Heart left ventricle (tissue), 16 donors: ENCODE measurements around the gene MYOCOS. TPM values are rescaled to one million over a fixed set of nuclear protein-coding genes. Genes with fewer than 3 reads are reported as not detected.
"Not testable (repeated sequence)": the region's sequence is repeated elsewhere in the genome, so short reads cannot be mapped to it uniquely, and the experiment has no call there.

Source experiments
- ATAC-seq, 4 donors: fragments of 200-7000 bp; cut with Tn5 transposase; one replicate each; pipeline ENCODE4 v1.9.1; 2020 to 2022; ENCODE audit warnings: moderate library complexity in 4 of 4, mild to moderate bottlenecking in 3 of 4, moderate number of reproducible peaks in 1 of 4
- DNase-seq, 5 donors: peaks; one replicate each; pipeline ENCODE4 v3.0.0-alpha.2; 2020
- H3K27ac ChIP-seq, 12 donors: fragments of 200-600 bp; sonication (generic) in 4 of 12; one replicate each; pipeline versions ENCODE4 v1.5.0 to v1.8.0; 2016 to 2022; ENCODE audit warnings: mild to moderate bottlenecking in 2 of 12
- H3K27me3 ChIP-seq, 9 donors: fragments of 200-600 bp; sonication (generic) in 2 of 9; one replicate each; pipeline versions ENCODE4 v1.5.1 to v1.8.0; 2016 to 2022; ENCODE audit warnings: mild to moderate bottlenecking in 3 of 9
- H3K36me3 ChIP-seq, 9 donors: fragments of 200-600 bp; sonication (generic) in 2 of 9; one replicate each; pipeline versions ENCODE4 v1.5.0 to v1.8.0; 2018 to 2022; ENCODE audit warnings: mild to moderate bottlenecking in 2 of 9
- H3K4me1 ChIP-seq, 12 donors: fragments of 200-600 bp; sonication (generic) in 4 of 12; one replicate each; pipeline versions ENCODE4 v1.5.0 to v1.8.0; 2016 to 2022; ENCODE audit warnings: mild to moderate bottlenecking in 3 of 12
- H3K4me3 ChIP-seq, 12 donors: fragments of 200-600 bp; sonication (generic) in 4 of 12; one replicate each; pipeline versions ENCODE4 v1.5.0 to v1.8.0; 2017 to 2022; ENCODE audit warnings: mild to moderate bottlenecking in 9 of 12, moderate library complexity in 4 of 12
- H3K9me3 ChIP-seq, 12 donors: fragments of 200-600 bp; sonication (generic) in 4 of 12; one replicate each; pipeline versions ENCODE4 v1.5.0 to v1.8.0; 2016 to 2022; ENCODE audit warnings: mild to moderate bottlenecking in 1 of 12
- CTCF ChIP-seq, 12 donors: fragments of 200-600 bp; sonication (generic) in 4 of 12; IDR thresholded peaks; one replicate each; pipeline versions ENCODE4 v1.5.0 to v1.8.0; 2018 to 2022; ENCODE audit warnings: antibody characterized with exemption in 12 of 12, mild to moderate bottlenecking in 5 of 12
- POLR2A ChIP-seq, 2 donors: fragments of 450-650 bp; IDR thresholded peaks; one replicate each; pipeline ENCODE4 v1.6.1; 2017; ENCODE audit warnings: antibody characterized with exemption in 2 of 2, mild to moderate bottlenecking in 2 of 2, moderate library complexity in 2 of 2
- WGBS, 4 donors: extraction: QIAGEN DNeasy Blood & Tissue Kit in 2 of 4; methylation state at CpG; one replicate each; pipeline versions ENCODE4 v1.1.5 to v1.1.7; 2013 to 2018; 5-methylcytosine and 5-hydroxymethylcytosine counted together
- intact Hi-C, 10 donors: fragments of 100-400 bp; cut with DNase I; formaldehyde crosslinking; loops; one replicate each; pipeline versions ENCODE4 v1.11.1 to v1.14.2; 2022
- polyA plus RNA-seq, 2 donors: library from polyadenylated mRNA; stranded (reverse); fragments of 200-250 nt; gene quantifications; one replicate each; pipeline ENCODE4 v1.2.3, GENCODE V29; 2013
- total RNA-seq, 9 donors: library from RNA; depleted of rRNA in 2 of 9; stranded (reverse); fragments of >200 nt in 2 of 9; fragmentation: NEBNext Ultra II Directional in 3 of 9; extraction: Animal tissue kit (Norgen Biotek cat#: 25700) in 3 of 9; gene quantifications; one replicate each; pipeline versions ENCODE4 v1.1.0 to v1.2.4, GENCODE V29; 2016 to 2023
- donor health status: ischemic (EF 13 %, LVEDD 7.1; RV severe dilation, severe dysfunction).
- donor health status: healthy with polysubstance abuse.
- donor health status: DM: no; HTN: yes; CAD: no.
- donor health status: DM: no; HTN: no; CAD: no.
- donor health status: ischemic (EF 25% LVEDD 6.9; RV normal size, moderate dysfunction).
- donor health status: ischemic (EF 25% LVEDD 5.7; RV mildly dilated, moderate dysfunction).
- donor health status: healthy.
- donor health status: DM: yes; HTN: yes; CAD: no.
- donor health status: ischemic (EF 35%, LVEDD 5.7; RV mildly dilated, moderate dysfunction).
- donor health status: nonischemic (EF 11% LVEDD 7.7; RV severe dilation, severe dysfunction).
- donor health status: DM: yes; HTN: yes; CAD: no.
- donor health status: PGD.
- donor health status: ischemic (EF 29% LVEDD 5.4; RV normal size, mild dysfunction).
- donor health status: nonischemic (EF 23%, LVEDD 6.1; RV moderate dilation, normal function).

MYOCOS gene
- total and polyA plus RNA-seq, 11 donors: not detected

DNA sequence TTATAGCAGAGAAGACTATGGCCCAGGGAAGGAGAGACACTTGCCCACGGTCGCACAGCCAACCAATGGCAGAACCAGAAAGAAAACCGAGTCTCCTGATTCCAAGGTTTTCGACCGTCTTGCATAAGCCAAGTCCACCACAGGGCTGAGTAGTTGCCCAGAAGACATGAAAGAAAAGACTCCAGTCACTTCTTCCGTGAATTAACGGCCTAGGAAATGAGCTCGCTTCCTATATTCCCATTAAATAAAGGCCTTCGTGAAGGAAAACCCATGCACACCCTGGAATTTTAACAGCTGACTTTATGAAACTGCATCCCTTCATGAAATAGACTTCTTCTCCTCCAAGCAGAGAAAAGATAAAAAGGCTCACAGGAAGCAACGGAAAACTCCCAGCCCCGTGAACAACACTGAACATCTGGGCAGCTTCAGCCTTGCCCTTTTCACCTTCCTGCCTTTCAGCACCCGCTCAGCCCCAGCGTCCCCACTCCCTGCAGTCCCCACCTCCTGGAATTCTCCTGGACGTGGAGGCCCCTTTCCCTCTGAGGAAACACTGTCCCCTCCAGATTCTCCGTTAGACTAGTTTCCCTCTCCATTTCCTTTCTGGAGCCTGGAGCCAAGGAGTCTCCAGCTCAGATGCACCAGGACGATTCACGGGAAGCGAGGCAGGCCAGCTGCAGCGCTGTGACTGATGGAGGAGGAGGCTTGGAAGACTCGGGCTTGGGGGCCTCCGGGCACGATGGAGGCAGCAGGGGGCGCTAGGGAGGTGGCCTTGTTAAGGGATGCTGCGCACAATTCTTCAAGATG is 33.1 kb downstream of the MYOCOS start:
- peak overlapping the region in 10 of 12 donors; percentile 10 to 35 (median 21) for H3K4me3 ChIP-seq
- no peaks in the 10 kb centered on the region for H3K27me3 ChIP-seq
- H3K4me1 ChIP-seq: peaks cover 2 to 53% (median 31%) of the 10 kb centered on the region in 12 donors
- intact Hi-C loops: loop anchor here in 2 of 10 donors (2.0 to 5.0 kb wide), 4 partner anchors 88 to 877 kb away; partner anchors contain the start of genes METTL13 (in 2 of the 2), SUCO (in 1 of the 2) and VAMP4 (in 1 of the 2)
- TF ChIP-seq POLR2A (IDR thresholded peaks at IDR 0.05): no peak
- TF ChIP-seq CTCF (IDR thresholded peaks at IDR 0.05): peak; percentile 49 to 84 (median 77)
- no peaks in the 10 kb centered on the region for H3K9me3 ChIP-seq
- H3K36me3 ChIP-seq: no peaks in the 10 kb centered on the region
- peak overlapping the region; percentile 45 to 95 (median 79) for H3K27ac ChIP-seq
- WGBS, 4 donors: 19 to 23% (median 20%) methylated on average over 24 of the region's 24 CpGs
- peak; percentile 85 to 91 (median 86) for DNase-seq
- ATAC-seq: peak; percentile 84 to 92 (median 88)

DNA sequence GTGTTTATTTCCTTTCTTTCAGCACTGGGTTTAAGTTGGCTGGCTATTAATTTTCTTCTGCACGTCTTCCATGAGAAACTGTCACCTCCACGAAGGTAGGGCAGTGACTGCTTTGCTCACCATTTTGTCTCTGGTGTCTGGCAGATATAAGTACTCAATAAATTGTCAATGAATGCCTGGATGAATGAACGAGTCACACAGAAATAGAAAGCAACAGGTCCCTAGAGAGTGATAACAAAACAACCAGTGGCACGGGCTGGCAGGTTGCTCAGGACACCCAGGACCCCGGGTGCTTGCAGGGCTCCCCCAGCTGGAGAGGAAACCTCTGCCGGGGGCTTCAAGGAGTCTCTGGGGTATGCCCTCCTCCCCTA is 33.7 kb downstream of the MYOCOS start:
- Histone ChIP-seq H3K27ac (peak overlapping the region; percentile 45 to 95 (median 79)), H3K36me3 (no peaks in the 10 kb centered on the region), H3K4me3 (peak overlapping the region in 8 of 12 donors; percentile 10 to 35 (median 24)), H3K9me3 (no peaks in the 10 kb centered on the region), H3K27me3 (no peaks in the 10 kb centered on the region), H3K4me1 (peaks cover 2 to 50% (median 31%) of the 10 kb centered on the region in 12 donors)
- no peak for TF ChIP-seq POLR2A (IDR thresholded peaks at IDR 0.05)
- TF ChIP-seq CTCF (IDR thresholded peaks at IDR 0.05): no peak
- no peak for ATAC-seq
- intact Hi-C loops: loop anchor here in 1 of 10 donors (2.0 to 5.0 kb wide), 3 partner anchors 87 to 877 kb away; partner anchors contain the start of genes METTL13, SUCO and VAMP4
- DNase-seq: no peak
- WGBS, 4 donors: 31 to 48% (median 34%) methylated on average over 6 of the region's 6 CpGs

DNA sequence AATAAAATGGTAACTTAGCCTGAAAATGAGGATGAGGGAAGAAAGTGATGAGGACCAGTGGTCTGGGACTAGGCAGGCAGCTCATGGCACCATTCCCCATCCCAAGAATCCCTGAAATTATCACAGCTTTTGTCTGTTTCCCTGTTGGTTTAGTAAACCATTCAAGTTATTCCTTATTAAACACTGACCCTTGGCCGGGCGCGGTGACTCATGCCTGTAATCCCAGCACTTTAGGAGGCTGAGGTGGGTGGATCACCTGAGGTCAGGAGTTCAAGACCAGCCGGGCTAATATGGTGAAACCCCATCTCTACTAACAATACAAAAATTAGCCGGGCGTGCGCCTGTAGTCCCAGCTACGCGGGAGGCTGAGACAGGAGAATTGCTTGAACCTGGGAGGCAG is 34.2 kb downstream of the MYOCOS start:
- not testable (repeated sequence) for H3K27me3 ChIP-seq, DNase-seq, ATAC-seq, H3K9me3 ChIP-seq, H3K36me3 ChIP-seq
- intact Hi-C loops: loop anchor here in 1 of 10 donors (5.0 kb wide), 1 partner anchor 876 kb away; the partner anchor contains the start of gene SUCO
- WGBS, 4 donors: 97 to 99% (median 98%) methylated on average over 8 to 9 of the region's 9 CpGs
- Histone ChIP-seq H3K27ac (peak overlapping the region in 10 of 12 donors; percentile 62 to 95 (median 82)), H3K4me1 (peaks cover 2 to 50% (median 31%) of the 10 kb centered on the region in 12 donors), H3K4me3 (peak overlapping the region in 4 of 12 donors; percentile 22 to 35 (median 30))

GRCh38 chr1:171661076-171661650 is 39.1 kb downstream of the MYOCOS start:
- DNase-seq (no peak), ATAC-seq (no peak)
- no peak overlapping the region for H3K4me3 ChIP-seq
- H3K27me3 ChIP-seq: no peaks in the 10 kb centered on the region
- TF ChIP-seq POLR2A (IDR thresholded peaks at IDR 0.05): no peak
- no peak for TF ChIP-seq CTCF (IDR thresholded peaks at IDR 0.05)
- WGBS, 4 donors: 94 to 96% (median 95%) methylated on average over 5 of the region's 5 CpGs
- H3K4me1 ChIP-seq: peaks cover 0 to 28% (median 6%) of the 10 kb centered on the region in 12 donors
- no peaks in the 10 kb centered on the region for H3K36me3 ChIP-seq
- intact Hi-C loops: no loop called here
- no peak overlapping the region for H3K27ac ChIP-seq
- no peaks in the 10 kb centered on the region for H3K9me3 ChIP-seq
